ENCODE results near the gene NDEL1. TPM values are rescaled to one million over a fixed set of nuclear protein-coding genes. Genes with fewer than 3 reads are reported as not detected.

NDEL1 gene
- total RNA-seq, 1 experiment from 2014 or later, result 78.4 TPM

DNA sequence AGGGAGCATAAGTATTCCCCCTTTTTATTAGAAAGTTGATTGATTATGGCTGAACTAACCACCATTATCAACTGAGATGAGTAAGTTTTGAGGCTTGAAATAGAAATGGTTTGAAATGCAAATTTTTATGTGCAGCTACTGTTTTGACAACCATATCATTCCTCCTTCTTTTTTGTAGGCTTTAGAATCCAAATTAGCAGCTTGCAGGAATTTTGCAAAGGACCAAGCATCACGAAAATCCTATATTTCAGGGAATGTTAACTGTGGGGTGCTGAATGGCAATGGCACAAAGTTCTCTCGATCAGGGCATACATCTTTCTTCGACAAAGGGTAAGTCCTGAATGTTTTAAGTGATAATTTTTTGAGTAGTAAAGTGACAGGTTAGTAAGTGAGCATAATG lies 24.1 kb downstream of the NDEL1 start:
- H3K4me2 ChIP-seq, result no peak overlapping the region
- no peaks in the 10 kb centered on the region for H3K9me2 ChIP-seq (ENCODE audit: insufficient read depth)
- H3K27me3 ChIP-seq (ENCODE audit: insufficient read depth, low read depth), result no peaks in the 10 kb centered on the region
- no TSS peak for BruUV-seq (replicated peaks)
- ChIA-PET POLR2A (ENCODE audit: unreplicated experiment) (no interaction called here), CTCF (no interaction called here)
- intact Hi-C loops (cut with micrococcal nuclease; ENCODE audit: unreplicated experiment), result no loop called here
- no peaks in the 10 kb centered on the region; the same call in 1 of the 2 replicates for H3K36me3 ChIP-seq (ENCODE audit: low read depth)
- no peaks in the 10 kb centered on the region for H4K20me1 ChIP-seq (ENCODE audit: insufficient read depth)
- no peak overlapping the region for H3K4me3 ChIP-seq
- no peaks in the 10 kb centered on the region for H3K4me1 ChIP-seq (replicated peaks; ENCODE audit: insufficient read depth)
- H3K79me2 ChIP-seq (ENCODE audit: low read depth), result no peaks in the 10 kb centered on the region
- no peak for TF ChIP-seq EZH2 (IDR thresholded peaks at IDR 0.05; ENCODE audit: low read depth)
- TF ChIP-seq, protein P1, sequence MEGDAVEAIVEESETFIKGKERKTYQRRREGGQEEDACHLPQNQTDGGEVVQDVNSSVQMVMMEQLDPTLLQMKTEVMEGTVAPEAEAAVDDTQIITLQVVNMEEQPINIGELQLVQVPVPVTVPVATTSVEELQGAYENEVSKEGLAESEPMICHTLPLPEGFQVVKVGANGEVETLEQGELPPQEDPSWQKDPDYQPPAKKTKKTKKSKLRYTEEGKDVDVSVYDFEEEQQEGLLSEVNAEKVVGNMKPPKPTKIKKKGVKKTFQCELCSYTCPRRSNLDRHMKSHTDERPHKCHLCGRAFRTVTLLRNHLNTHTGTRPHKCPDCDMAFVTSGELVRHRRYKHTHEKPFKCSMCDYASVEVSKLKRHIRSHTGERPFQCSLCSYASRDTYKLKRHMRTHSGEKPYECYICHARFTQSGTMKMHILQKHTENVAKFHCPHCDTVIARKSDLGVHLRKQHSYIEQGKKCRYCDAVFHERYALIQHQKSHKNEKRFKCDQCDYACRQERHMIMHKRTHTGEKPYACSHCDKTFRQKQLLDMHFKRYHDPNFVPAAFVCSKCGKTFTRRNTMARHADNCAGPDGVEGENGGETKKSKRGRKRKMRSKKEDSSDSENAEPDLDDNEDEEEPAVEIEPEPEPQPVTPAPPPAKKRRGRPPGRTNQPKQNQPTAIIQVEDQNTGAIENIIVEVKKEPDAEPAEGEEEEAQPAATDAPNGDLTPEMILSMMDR (conservative IDR thresholded peaks at IDR 0.05), result no peak
- no peaks in the 10 kb centered on the region for H3K9me3 ChIP-seq (ENCODE audit: insufficient read depth, low read depth)
- no peak overlapping the region for H2AFZ ChIP-seq
- no peak overlapping the region for H3K27ac ChIP-seq
- DNase-seq, result no peak
- H3F3A ChIP-seq (ENCODE audit: insufficient read depth, low read depth), result no peaks in the 10 kb centered on the region

DNA sequence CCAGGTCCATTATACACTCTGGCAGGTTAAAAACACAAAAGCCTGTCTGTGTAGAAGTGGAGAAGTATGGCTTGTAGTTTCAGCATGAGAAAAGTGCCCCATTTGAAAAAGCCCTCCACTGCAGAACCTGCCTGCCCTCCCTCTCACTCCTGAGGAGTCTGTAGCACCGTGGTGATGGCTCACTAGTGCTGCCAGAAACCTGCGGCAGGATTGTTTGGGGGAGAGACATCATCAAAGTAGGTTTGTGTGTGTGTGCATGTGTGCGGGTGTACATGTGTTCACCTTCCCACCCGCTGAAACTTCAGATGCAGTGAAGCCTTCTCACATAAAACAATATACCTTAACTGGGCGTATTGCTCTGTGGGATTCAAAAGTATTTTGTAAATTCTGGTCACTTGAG lies 26.9 kb downstream of the NDEL1 start:
- Histone ChIP-seq H4K20me1 (ENCODE audit: insufficient read depth) (no peaks in the 10 kb centered on the region), H3K4me3 (no peak overlapping the region), H3K9me2 (ENCODE audit: insufficient read depth) (no peaks in the 10 kb centered on the region), H3F3A (ENCODE audit: insufficient read depth, low read depth) (no peaks in the 10 kb centered on the region), H3K4me2 (no peak overlapping the region), H3K9me3 (ENCODE audit: insufficient read depth, low read depth) (no peaks in the 10 kb centered on the region), H2AFZ (no peak overlapping the region), H3K27ac (no peak overlapping the region), H3K79me2 (ENCODE audit: low read depth) (no peaks in the 10 kb centered on the region), H3K36me3 (ENCODE audit: low read depth) (no peaks in the 10 kb centered on the region), H3K4me1 (replicated peaks; ENCODE audit: insufficient read depth) (no peaks in the 10 kb centered on the region), H3K27me3 (ENCODE audit: insufficient read depth, low read depth) (no peaks in the 10 kb centered on the region)
- CTCF ChIA-PET, result no interaction called here
- POLR2A ChIA-PET (ENCODE audit: unreplicated experiment), result no interaction called here
- intact Hi-C loops (cut with micrococcal nuclease; ENCODE audit: unreplicated experiment), result no loop called here
- no peak for DNase-seq
- TF ChIP-seq, protein P1 (conservative IDR thresholded peaks at IDR 0.05), result no peak
- TF ChIP-seq EZH2 (IDR thresholded peaks at IDR 0.05; ENCODE audit: low read depth), result no peak
- BruUV-seq (replicated peaks), result no TSS peak

DNA sequence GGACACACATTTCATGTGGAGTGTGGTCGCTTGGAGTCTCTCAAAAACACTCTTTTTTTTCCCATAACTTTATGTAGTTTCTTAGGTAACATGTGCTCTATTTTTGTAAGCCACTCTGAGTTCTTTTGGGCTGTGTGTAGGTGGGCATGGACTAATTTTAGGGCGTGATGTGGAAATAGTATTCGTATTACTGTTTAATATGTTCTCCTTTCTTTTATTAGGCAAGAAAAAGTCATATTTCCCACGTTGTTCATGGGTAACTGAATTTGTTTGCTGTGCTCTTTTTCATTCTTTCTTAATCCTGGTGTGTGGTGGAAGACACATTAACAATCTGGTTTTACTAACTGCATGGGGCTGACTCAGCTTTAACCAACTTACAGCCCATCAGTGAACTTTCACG lies 27.4 kb downstream of the NDEL1 start:
- Histone ChIP-seq H3F3A (ENCODE audit: insufficient read depth, low read depth) (no peaks in the 10 kb centered on the region), H3K36me3 (ENCODE audit: low read depth) (no peaks in the 10 kb centered on the region), H3K4me2 (no peak overlapping the region), H4K20me1 (ENCODE audit: insufficient read depth) (no peaks in the 10 kb centered on the region), H3K9me3 (ENCODE audit: insufficient read depth, low read depth) (no peaks in the 10 kb centered on the region), H3K4me1 (replicated peaks; ENCODE audit: insufficient read depth) (no peaks in the 10 kb centered on the region), H3K9me2 (ENCODE audit: insufficient read depth) (no peaks in the 10 kb centered on the region), H3K27me3 (ENCODE audit: insufficient read depth, low read depth) (no peaks in the 10 kb centered on the region), H2AFZ (no peak overlapping the region), H3K27ac (no peak overlapping the region), H3K79me2 (ENCODE audit: low read depth) (no peaks in the 10 kb centered on the region), H3K4me3 (no peak overlapping the region)
- no peak for TF ChIP-seq EZH2 (IDR thresholded peaks at IDR 0.05; ENCODE audit: low read depth)
- TF ChIP-seq, protein P1 (conservative IDR thresholded peaks at IDR 0.05), result no peak
- no TSS peak for BruUV-seq (replicated peaks)
- ChIA-PET CTCF (no interaction called here), POLR2A (ENCODE audit: unreplicated experiment) (no interaction called here)
- no peak for DNase-seq
- intact Hi-C loops (cut with micrococcal nuclease; ENCODE audit: unreplicated experiment), result no loop called here
